ENCODE results near the gene RAX.

The RAX gene

DNA sequence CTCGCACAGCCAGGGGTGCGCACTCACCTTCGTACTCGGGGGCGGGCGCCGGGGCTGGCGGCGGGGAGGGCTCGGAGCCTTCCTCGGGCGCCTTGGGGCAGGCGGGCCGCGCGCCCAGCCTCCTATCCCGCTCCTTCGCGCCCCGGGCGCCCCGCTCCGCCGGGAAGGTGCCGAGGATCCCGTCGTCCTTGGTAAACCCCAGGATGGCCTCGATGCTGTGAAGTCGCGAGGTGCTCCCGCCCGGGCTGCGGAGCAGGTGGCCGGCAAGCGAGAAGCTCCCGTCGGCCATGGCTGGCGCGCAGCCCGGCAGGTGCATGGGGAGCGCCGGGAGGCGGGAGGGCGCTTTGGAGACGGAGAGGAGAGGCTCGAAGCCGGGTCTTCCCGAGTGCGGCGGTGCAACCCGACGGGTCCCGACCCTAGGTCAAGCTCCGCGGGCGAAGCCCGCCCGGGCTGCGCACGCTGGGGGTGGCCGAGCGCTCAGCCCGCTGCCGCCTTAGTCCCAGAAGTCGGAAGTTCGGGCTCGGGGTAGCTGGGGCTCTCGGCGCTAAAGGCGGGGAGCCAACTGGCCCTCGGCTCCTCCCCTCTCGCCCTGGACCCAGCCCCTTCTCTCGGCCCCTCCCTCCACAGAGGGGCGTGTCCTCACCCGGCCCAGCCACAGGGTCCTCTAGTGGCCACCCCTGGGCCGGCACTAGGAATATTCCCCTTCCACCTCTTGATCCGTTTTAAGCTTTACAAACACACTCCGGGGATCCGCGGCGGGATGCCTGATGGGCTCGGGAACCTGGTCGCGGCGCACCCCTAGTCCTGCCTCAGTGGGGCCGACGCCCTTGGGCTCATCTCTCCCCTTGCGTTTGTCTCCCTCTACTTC is at the start of gene RAX:
RAX (minus strand) TSS at position 564 of the 868 bp plus-strand sequence; CDS start at position 316, 248 bp downstream.
- no peak within 1 kb of the TSS for H3K27ac ChIP-seq (ENCODE audit: low read length)
- H3K4me1 ChIP-seq (ENCODE audit: control insufficient read depth, insufficient read depth, low read length) = peaks cover 4% of the 10 kb centered on the region
- no peak for DNase-seq (ENCODE audit: low read depth, low spot score)
- WGBS (ENCODE audit: insufficient coverage, insufficient read length) = no CpG with 5 or more reads among the region's 88 CpGs
- peak within 1 kb of the TSS; percentile 52; the same call in 1 of the 2 replicates for H3K4me3 ChIP-seq (ENCODE audit: low read length)
- H3K9me3 ChIP-seq (ENCODE audit: control insufficient read depth, insufficient read depth, low read length) = no peaks in the 10 kb centered on the region
- H3K27me3 ChIP-seq (ENCODE audit: control insufficient read depth, insufficient read depth, low read length) = peaks cover 69% of the 10 kb centered on the region
- no peaks in the 10 kb centered on the region for H3K36me3 ChIP-seq (ENCODE audit: control insufficient read depth, insufficient read depth, low read length)

DNA sequence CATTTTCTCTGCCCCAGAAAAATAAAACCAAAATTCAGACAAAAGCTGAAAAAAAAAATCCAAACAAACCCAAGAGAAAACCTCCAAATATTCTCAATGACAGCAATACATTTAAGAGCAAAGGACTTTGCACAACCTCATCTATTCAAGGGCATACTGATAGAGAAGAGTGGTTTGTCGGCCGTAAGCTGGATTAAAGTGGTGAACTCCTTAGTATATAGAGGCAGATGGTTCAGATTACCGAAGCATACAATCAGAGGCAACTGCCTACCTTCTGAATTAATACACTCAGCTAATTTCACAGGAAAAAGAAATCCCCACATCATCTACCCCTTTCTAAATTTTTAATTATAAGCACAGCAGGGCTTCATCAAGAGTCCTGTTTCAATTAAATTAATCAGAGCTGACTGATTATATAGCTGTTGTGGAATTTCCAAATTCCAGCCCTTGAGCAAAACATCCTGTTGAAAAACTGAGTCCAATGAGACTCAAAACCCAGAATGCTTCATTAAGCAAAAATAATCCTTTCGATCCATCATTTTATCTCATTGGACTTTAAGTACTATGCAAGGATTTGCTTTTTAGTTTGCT is 45.3 kb upstream of the RAX start, which contains the start of gene CPLX4:
CPLX4 (minus strand) TSS at position 190 of the 591 bp plus-strand sequence; CDS start at position 3, 187 bp downstream.
- Histone ChIP-seq H3K9me3 (ENCODE audit: control insufficient read depth, insufficient read depth, low read length) (no peaks in the 10 kb centered on the region), H3K27ac (ENCODE audit: low read length) (no peak within 1 kb of the TSS), H3K4me3 (ENCODE audit: low read length) (no peak within 1 kb of the TSS), H3K27me3 (ENCODE audit: control insufficient read depth, insufficient read depth, low read length) (no peaks in the 10 kb centered on the region; the same call in 1 of the 2 replicates), H3K4me1 (ENCODE audit: control insufficient read depth, insufficient read depth, low read length) (no peaks in the 10 kb centered on the region), H3K36me3 (ENCODE audit: control insufficient read depth, insufficient read depth, low read length) (no peaks in the 10 kb centered on the region)
- DNase-seq (ENCODE audit: low read depth, low spot score) = no peak
- no CpG with 5 or more reads among the region's 4 CpGs for WGBS (ENCODE audit: insufficient coverage, insufficient read length)

DNA sequence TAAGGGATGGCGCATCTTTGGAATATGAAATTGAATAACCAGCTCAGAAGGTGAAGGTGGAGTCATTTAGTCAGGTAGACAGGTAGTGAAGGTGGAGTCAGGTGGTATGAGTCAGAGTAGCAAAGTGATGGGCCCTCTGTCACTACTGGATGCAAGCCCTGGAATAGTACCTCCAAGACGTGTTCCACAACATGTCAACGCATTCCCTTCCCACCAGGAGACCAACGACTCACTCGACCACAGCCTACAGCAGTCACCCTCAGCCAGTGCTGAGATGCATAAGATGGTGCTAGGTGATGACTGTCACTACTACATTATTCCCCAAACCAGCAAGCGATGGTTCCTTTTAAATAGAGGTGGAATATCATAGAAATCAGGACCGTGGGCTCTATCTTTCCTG is 38.4 kb upstream of the RAX start:
- H3K4me3 ChIP-seq (ENCODE audit: low read length) = no peak overlapping the region
- no CpG with 5 or more reads among the region's 7 CpGs for WGBS (ENCODE audit: insufficient coverage, insufficient read length)
- H3K27ac ChIP-seq (ENCODE audit: low read length) = no peak overlapping the region
- no peak for DNase-seq (ENCODE audit: low read depth, low spot score)
- H3K4me1 ChIP-seq (ENCODE audit: control insufficient read depth, insufficient read depth, low read length) = no peaks in the 10 kb centered on the region
- H3K27me3 ChIP-seq (ENCODE audit: control insufficient read depth, insufficient read depth, low read length) = no peaks in the 10 kb centered on the region
- no peaks in the 10 kb centered on the region for H3K36me3 ChIP-seq (ENCODE audit: control insufficient read depth, insufficient read depth, low read length)
- no peaks in the 10 kb centered on the region for H3K9me3 ChIP-seq (ENCODE audit: control insufficient read depth, insufficient read depth, low read length)

DNA sequence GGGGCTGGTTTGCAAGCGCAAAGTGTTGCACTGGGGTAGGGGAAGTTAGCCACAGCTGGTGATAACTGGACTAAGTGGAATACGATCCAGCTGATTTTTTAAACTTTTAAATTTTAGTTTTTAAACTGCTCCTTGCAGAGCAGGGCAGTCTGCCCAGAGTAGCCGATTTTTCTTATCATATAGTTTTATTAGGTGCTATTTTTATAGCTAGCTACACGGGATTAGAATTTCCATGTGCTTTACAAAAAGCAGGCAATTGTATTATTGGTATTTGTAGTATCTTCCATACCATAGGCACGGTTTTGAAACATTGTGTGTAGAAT is 35.6 kb upstream of the RAX start:
- H3K4me3 ChIP-seq (ENCODE audit: low read length) = no peak overlapping the region; the same call in 1 of the 2 replicates
- H3K4me1 ChIP-seq (ENCODE audit: control insufficient read depth, insufficient read depth, low read length) = no peaks in the 10 kb centered on the region
- no CpG with 5 or more reads among the region's 5 CpGs for WGBS (ENCODE audit: insufficient coverage, insufficient read length)
- no peaks in the 10 kb centered on the region for H3K27me3 ChIP-seq (ENCODE audit: control insufficient read depth, insufficient read depth, low read length)
- H3K9me3 ChIP-seq (ENCODE audit: control insufficient read depth, insufficient read depth, low read length) = no peaks in the 10 kb centered on the region
- DNase-seq (ENCODE audit: low read depth, low spot score) = no peak
- H3K36me3 ChIP-seq (ENCODE audit: control insufficient read depth, insufficient read depth, low read length) = no peaks in the 10 kb centered on the region
- H3K27ac ChIP-seq (ENCODE audit: low read length) = no peak overlapping the region

DNA sequence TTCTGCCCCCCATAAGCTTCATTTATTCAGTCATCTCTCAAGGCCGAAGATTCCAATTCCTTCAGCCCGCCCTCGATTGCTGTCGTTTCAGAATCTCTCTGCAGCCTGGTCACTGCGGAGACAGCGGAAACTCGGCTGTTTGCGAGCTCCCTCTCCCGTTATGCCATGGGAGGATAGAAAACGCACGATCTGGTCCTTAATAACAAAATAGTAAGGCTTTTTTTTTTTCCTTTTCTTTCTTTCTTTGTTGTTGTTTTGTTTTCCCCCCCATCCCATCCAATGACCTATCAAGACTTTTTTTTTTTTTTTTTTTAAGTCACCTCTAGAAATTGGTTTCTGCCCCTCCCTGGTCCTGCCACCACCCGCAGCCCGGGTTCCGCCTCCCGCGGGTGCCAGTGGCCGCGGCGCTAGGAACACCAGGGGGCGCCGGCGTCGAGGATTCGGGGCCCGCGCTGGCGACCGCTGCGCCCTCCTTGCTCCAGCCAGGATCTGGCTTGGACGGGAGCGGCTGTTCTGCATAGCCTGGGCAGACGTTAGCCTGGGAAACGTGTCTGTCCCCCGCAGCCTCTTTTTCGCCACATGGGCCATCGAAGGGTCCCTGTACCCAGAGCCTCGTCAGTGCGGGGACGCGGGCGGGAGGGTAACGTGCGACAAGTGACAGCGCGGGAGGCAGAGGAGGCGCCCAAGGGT is 35.1 kb upstream of the RAX start:
- no CpG with 5 or more reads among the region's 46 CpGs for WGBS (ENCODE audit: insufficient coverage, insufficient read length)
- Histone ChIP-seq H3K4me1 (ENCODE audit: control insufficient read depth, insufficient read depth, low read length) (no peaks in the 10 kb centered on the region), H3K27me3 (ENCODE audit: control insufficient read depth, insufficient read depth, low read length) (no peaks in the 10 kb centered on the region), H3K27ac (ENCODE audit: low read length) (no peak overlapping the region), H3K36me3 (ENCODE audit: control insufficient read depth, insufficient read depth, low read length) (no peaks in the 10 kb centered on the region), H3K9me3 (ENCODE audit: control insufficient read depth, insufficient read depth, low read length) (no peaks in the 10 kb centered on the region), H3K4me3 (ENCODE audit: low read length) (peak overlapping the region; percentile 19; the same call in 1 of the 2 replicates)
- peak; percentile 35 for DNase-seq (ENCODE audit: low read depth, low spot score)

DNA sequence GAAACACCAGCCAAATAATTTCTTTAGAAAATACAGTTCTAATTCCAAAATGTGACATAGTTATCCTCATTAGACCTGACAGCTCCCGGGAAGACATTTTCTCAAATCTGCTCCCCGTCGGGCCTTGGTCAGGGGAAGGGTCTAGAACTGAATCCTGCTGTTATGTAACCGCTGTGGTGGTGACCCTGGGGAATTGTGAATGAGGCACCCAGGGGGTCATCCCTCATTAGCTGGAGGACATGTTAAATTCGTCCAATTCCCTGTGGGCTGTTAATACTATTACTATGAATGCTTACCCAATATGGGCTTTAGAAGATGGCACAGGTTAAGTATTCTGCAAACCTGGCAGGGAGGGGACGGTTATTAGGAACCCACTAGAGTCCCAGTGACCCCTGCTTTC is 33.4 kb upstream of the RAX start:
- no CpG with 5 or more reads among the region's 6 CpGs for WGBS (ENCODE audit: insufficient coverage, insufficient read length)
- H3K4me1 ChIP-seq (ENCODE audit: control insufficient read depth, insufficient read depth, low read length) = no peaks in the 10 kb centered on the region
- no peaks in the 10 kb centered on the region for H3K9me3 ChIP-seq (ENCODE audit: control insufficient read depth, insufficient read depth, low read length)
- no peak overlapping the region for H3K27ac ChIP-seq (ENCODE audit: low read length)
- no peaks in the 10 kb centered on the region for H3K27me3 ChIP-seq (ENCODE audit: control insufficient read depth, insufficient read depth, low read length)
- DNase-seq (ENCODE audit: low read depth, low spot score) = no peak
- H3K4me3 ChIP-seq (ENCODE audit: low read length) = no peak overlapping the region
- H3K36me3 ChIP-seq (ENCODE audit: control insufficient read depth, insufficient read depth, low read length) = no peaks in the 10 kb centered on the region

DNA sequence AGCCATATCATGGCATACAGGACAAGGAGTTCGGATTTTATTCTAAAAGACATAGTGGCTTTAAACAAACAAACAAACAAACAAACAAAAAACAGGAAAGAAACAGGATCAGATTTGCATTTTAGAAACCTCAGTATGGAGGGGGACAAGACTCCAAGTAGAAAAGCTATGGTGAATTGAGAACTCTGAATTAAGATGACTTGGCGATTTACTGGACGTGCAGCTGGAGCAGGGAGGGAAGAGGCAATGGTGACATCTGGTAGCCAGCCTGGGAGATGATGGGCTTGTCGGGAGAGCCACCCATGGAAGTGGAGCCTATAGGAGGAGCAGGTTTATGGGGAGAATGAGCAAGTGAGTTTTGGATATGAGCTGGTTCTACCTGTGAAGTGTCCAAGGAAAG is 32.0 kb upstream of the RAX start:
- no peaks in the 10 kb centered on the region for H3K4me1 ChIP-seq (ENCODE audit: control insufficient read depth, insufficient read depth, low read length)
- no peak overlapping the region for H3K4me3 ChIP-seq (ENCODE audit: low read length)
- H3K9me3 ChIP-seq (ENCODE audit: control insufficient read depth, insufficient read depth, low read length) = no peaks in the 10 kb centered on the region
- DNase-seq (ENCODE audit: low read depth, low spot score) = no peak
- H3K27me3 ChIP-seq (ENCODE audit: control insufficient read depth, insufficient read depth, low read length) = no peaks in the 10 kb centered on the region
- H3K36me3 ChIP-seq (ENCODE audit: control insufficient read depth, insufficient read depth, low read length) = no peaks in the 10 kb centered on the region
- no peak overlapping the region for H3K27ac ChIP-seq (ENCODE audit: low read length)
- WGBS (ENCODE audit: insufficient coverage, insufficient read length) = no CpG with 5 or more reads among the region's 4 CpGs

DNA sequence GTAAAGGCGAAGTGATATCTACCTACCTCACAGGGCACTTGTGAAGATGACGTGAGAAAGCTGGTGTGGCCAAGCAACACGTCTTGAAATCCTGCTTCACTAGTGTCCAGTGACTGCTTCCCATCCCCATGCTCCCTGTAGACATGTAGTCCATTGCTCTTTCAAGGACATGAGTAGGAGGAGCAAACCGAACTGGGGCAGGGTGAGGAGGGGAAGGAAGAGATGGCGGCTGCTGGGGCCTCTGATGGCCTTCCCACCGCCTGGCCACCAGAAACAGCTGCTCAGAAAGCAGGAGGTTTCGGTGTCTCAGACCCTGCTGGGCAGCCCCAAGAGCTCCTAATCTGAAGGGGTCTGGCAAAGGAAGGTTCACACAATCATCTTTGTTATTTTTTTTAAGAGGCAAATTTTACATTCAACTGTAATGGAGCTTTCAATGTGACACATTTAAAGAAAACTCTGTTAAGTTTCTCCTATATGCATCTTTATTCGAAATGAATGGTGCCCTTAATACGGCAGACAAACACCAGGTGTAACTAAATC is 30.5 kb upstream of the RAX start:
- no CpG with 5 or more reads among the region's 9 CpGs for WGBS (ENCODE audit: insufficient coverage, insufficient read length)
- Histone ChIP-seq H3K27me3 (ENCODE audit: control insufficient read depth, insufficient read depth, low read length) (no peaks in the 10 kb centered on the region), H3K27ac (ENCODE audit: low read length) (no peak overlapping the region), H3K9me3 (ENCODE audit: control insufficient read depth, insufficient read depth, low read length) (no peaks in the 10 kb centered on the region), H3K4me1 (ENCODE audit: control insufficient read depth, insufficient read depth, low read length) (no peaks in the 10 kb centered on the region), H3K36me3 (ENCODE audit: control insufficient read depth, insufficient read depth, low read length) (no peaks in the 10 kb centered on the region), H3K4me3 (ENCODE audit: low read length) (no peak overlapping the region)
- no peak for DNase-seq (ENCODE audit: low read depth, low spot score)

DNA sequence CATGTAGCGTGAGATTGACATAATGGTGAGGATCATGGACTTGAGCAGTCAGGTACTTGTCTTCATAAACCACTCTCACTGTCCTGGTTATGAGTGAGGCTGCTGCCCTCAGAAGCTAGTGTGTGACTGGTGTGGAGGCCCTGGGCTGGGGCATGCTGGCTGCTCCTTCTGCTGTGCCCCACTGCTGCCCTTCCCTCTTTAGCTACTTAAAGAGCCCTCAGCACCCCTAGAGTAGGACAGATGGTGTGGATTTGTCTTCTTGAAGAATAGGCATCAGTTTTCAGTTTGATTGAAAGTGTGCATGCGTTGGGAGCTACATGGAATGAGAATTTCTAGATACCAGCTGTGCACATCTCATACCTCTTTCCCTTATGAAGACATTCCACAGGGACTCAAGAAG is 29.8 kb upstream of the RAX start:
- Histone ChIP-seq H3K4me1 (ENCODE audit: control insufficient read depth, insufficient read depth, low read length) (no peaks in the 10 kb centered on the region), H3K4me3 (ENCODE audit: low read length) (no peak overlapping the region), H3K9me3 (ENCODE audit: control insufficient read depth, insufficient read depth, low read length) (no peaks in the 10 kb centered on the region), H3K27ac (ENCODE audit: low read length) (no peak overlapping the region), H3K36me3 (ENCODE audit: control insufficient read depth, insufficient read depth, low read length) (no peaks in the 10 kb centered on the region), H3K27me3 (ENCODE audit: control insufficient read depth, insufficient read depth, low read length) (no peaks in the 10 kb centered on the region)
- no peak for DNase-seq (ENCODE audit: low read depth, low spot score)
- WGBS (ENCODE audit: insufficient coverage, insufficient read length) = no CpG with 5 or more reads among the region's 2 CpGs

DNA sequence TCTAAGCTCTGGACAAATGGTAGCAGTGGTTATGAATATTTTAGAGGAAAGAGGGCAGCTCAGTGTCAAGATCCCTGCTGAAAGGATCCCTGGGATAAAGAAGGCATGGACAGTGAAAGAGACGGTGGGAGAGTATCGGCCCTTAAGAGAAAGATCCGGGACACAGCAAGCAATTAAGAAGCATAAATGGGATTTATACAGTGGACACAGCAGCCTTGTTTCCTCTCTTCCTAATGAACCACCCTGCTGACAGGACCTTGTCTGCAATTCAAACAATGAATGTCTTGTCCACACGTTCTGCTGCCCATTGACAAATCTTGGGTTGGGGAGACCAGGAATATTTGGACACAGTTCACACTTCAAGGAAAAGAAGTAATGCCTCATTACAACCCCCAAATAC is 28.7 kb upstream of the RAX start:
- no peak for DNase-seq (ENCODE audit: low read depth, low spot score)
- no peaks in the 10 kb centered on the region for H3K9me3 ChIP-seq (ENCODE audit: control insufficient read depth, insufficient read depth, low read length)
- no peak overlapping the region for H3K4me3 ChIP-seq (ENCODE audit: low read length)
- H3K36me3 ChIP-seq (ENCODE audit: control insufficient read depth, insufficient read depth, low read length) = no peaks in the 10 kb centered on the region
- H3K27me3 ChIP-seq (ENCODE audit: control insufficient read depth, insufficient read depth, low read length) = no peaks in the 10 kb centered on the region
- H3K27ac ChIP-seq (ENCODE audit: low read length) = no peak overlapping the region
- no CpG with 5 or more reads among the region's 4 CpGs for WGBS (ENCODE audit: insufficient coverage, insufficient read length)
- H3K4me1 ChIP-seq (ENCODE audit: control insufficient read depth, insufficient read depth, low read length) = no peaks in the 10 kb centered on the region

Measured in iPS DF 6.9 (cell line).